NCI-H69 (cell line): Measurements from ENCODE around the gene TMEM79.
A peak's percentile ranks its signal among the peaks of the same experiment; 100 is the strongest.
"Not testable (repeated sequence)": the region's sequence is repeated elsewhere in the genome, so short reads cannot be mapped to it uniquely, and the experiment has no call there.

Experiments
- DNase-seq: peaks from one replicate; lab custom pipeline; 2025; lab: John Stamatoyannopoulos, UW

The TMEM79 gene

GRCh38 chr1:156308078-156308477 lies 24.0 kb downstream of the TMEM79 start:
- no peak for DNase-seq

GRCh38 chr1:156310962-156311361 lies 26.8 kb downstream of the TMEM79 start:
- DNase-seq: no peak

GRCh38 chr1:156316909-156317308 lies 32.8 kb downstream of the TMEM79 start:
- no peak for DNase-seq

- DNase-seq: peak; percentile 26
Measured at GRCh38 chr1:156319664-156320063, 35.5 kb downstream of the TMEM79 start.

GRCh38 chr1:156320560-156320959 lies 36.4 kb downstream of the TMEM79 start:
- no peak for DNase-seq

GRCh38 chr1:156323179-156323578 lies 39.1 kb downstream of the TMEM79 start:
- DNase-seq: not testable (repeated sequence)

GRCh38 chr1:156336242-156336641 lies 52.1 kb downstream of the TMEM79 start:
- peak; percentile 28 for DNase-seq

GRCh38 chr1:156337052-156337887 lies 53.1 kb downstream of the TMEM79 start:
- peak; percentile 30 for DNase-seq

- DNase-seq: no peak
Measured at GRCh38 chr1:156337888-156338179, 53.7 kb downstream of the TMEM79 start.

GRCh38 chr1:156338180-156338976 lies 54.3 kb downstream of the TMEM79 start, which contains the start of the genes CCT3 and TSACC:
Gene CCT3, minus strand, starts transcription at chr1:156338292. Its CDS starts 108 bp downstream, at chr1:156338184.
Gene TSACC, plus strand, starts transcription at chr1:156338526. Its CDS starts 1,232 bp downstream, at chr1:156339758.
- DNase-seq: peak; percentile 100
